K562 (cell line): ENCODE results near the gene SDF4. TPM values are rescaled to one million over a fixed set of nuclear protein-coding genes. Genes with fewer than 3 reads are reported as not detected.

ENCODE experiments used
- BACH1 ChIP-seq: fragments of 200-800 bp; sonication (Bioruptor generic); IDR thresholded peaks from 2 replicates; pipeline ENCODE4 v1.6.1; 2016; ENCODE audit warnings: missing genetic modification characterization, missing compliant biosample characterization
- BMI1 ChIP-seq: fragments of 150-350 bp; IDR thresholded peaks from 2 replicates; pipeline ENCODE4 v1.6.1; 2014; ENCODE audit warnings: low read length
- ESRRA ChIP-seq: fragments of 450-650 bp; IDR thresholded peaks from 2 replicates; pipeline ENCODE4 v1.6.1; 2014; ENCODE audit warnings: low read depth, mild to moderate bottlenecking, moderate library complexity, borderline replicate concordance
- GABPB1 ChIP-seq: sonication (generic); formaldehyde crosslinking; IDR thresholded peaks from 2 replicates; pipeline ENCODE4 v1.8.0; 2022; ENCODE audit warnings: mild to moderate bottlenecking, missing genetic modification reagents
- HDGF ChIP-seq: fragments of 450-650 bp; IDR thresholded peaks from 2 replicates; pipeline ENCODE4 v1.6.1; 2016
- ILK ChIP-seq: fragments of 450-650 bp; IDR thresholded peaks from 2 replicates; pipeline ENCODE4 v1.6.1; 2016; ENCODE audit warnings: missing genetic modification characterization, low read depth, mild to moderate bottlenecking, missing compliant biosample characterization, moderate library complexity, borderline replicate concordance
- IRF9 ChIP-seq: fragments of 450-650 bp; IDR thresholded peaks from 2 replicates; pipeline ENCODE4 v1.6.1; 2016; ENCODE audit warnings: missing biosample characterization, missing genetic modification characterization
- MTA2 ChIP-seq: fragments of 450-650 bp; IDR thresholded peaks from 2 replicates; pipeline ENCODE4 v1.6.1; 2016; ENCODE audit warnings: low read depth
- PHTF2 ChIP-seq: fragments of 250-450 bp; sonication (Bioruptor Pico); IDR thresholded peaks from 2 replicates; pipeline ENCODE4 v1.5.0; 2021; ENCODE audit warnings: mild to moderate bottlenecking
- TCF15 ChIP-seq: fragments of 250-450 bp; sonication (Bioruptor Pico); IDR thresholded peaks from 2 replicates; pipeline ENCODE4 v1.8.0; 2022; ENCODE audit warnings: moderate library complexity, mild to moderate bottlenecking, inconsistent platforms
- ZFP91 ChIP-seq: sonication (generic); formaldehyde crosslinking; IDR thresholded peaks from 2 replicates; pipeline ENCODE4 v1.8.0; 2022; ENCODE audit warnings: mild to moderate bottlenecking, missing genetic modification reagents
- ZNF133 ChIP-seq: fragments of 250-450 bp; sonication (Bioruptor Pico); IDR thresholded peaks from 2 replicates; pipeline ENCODE4 v1.4.0; 2020; ENCODE audit warnings: mild to moderate bottlenecking
- ZNF184 ChIP-seq: sonication (generic); formaldehyde crosslinking; IDR thresholded peaks from 2 replicates; pipeline ENCODE4 v1.5.0; 2020; ENCODE audit warnings: missing genetic modification reagents
- ZNF407 ChIP-seq: fragments of 450-650 bp; IDR thresholded peaks from 2 replicates; pipeline ENCODE4 v1.6.1; 2016; ENCODE audit warnings: low read depth
- polyA plus RNA-seq, 8 experiments: library from polyadenylated mRNA; depleted of rRNA in 4 of 8; stranded (reverse) in 5 of 8; unstranded in 3 of 8; fragments of >200 nt; fragmentation: Nextera tagmentation in 2 of 8; fragmentation: Illumina TruSeq in 1 of 8; extraction: Ambion mirVana in 2 of 8; extraction: Trizol in 1 of 8; gene quantifications; 2 replicates each; pipeline versions ENCODE4 v1.2.1 to v1.2.3, GENCODE V29; 2011 to 2014; ENCODE audit warnings: inconsistent platforms in 1 of 8, missing spikeins in 1 of 8
- total RNA-seq, 7 experiments: library from RNA; depleted of rRNA in 6 of 7; stranded (reverse); fragments of >200 nt in 6 of 7; fragmentation: Illumina TruSeq in 2 of 7; extraction: Trizol in 2 of 7; gene quantifications; 2 replicates each; pipeline versions ENCODE4 v1.2.1 to v1.2.3, GENCODE V29; 2011 to 2021; ENCODE audit warnings: low replicate concordance in 1 of 7

SDF4 gene
- total and polyA plus RNA-seq, 9 of the 15 experiments (the other 6 are each of a cell fraction or from before 2014, with no cell fraction given), result 0.35 to 160 (median 65.2) TPM

- no peak for TF ChIP-seq PHTF2 (CRISPR knock-in tag)
- no peak for TF ChIP-seq GABPB1 (CRISPR knock-in tag)
- TF ChIP-seq HDGF, result 0 out of 2 replicates have a peak, but pooled peaks have one; percentile 46
- TF ChIP-seq ZNF133 (CRISPR knock-in tag), result no peak
- peak; percentile 8; the same call in 1 of the 2 replicates for TF ChIP-seq MTA2
- TF ChIP-seq ZNF407, result no peak
- TF ChIP-seq ZFP91 (CRISPR knock-in tag), result peak; percentile 13; the same call in 1 of the 2 replicates
- TF ChIP-seq IRF9 (tag), result no peak
- 0 out of 2 replicates have a peak, but pooled peaks have one; percentile 6 for TF ChIP-seq ESRRA
- no peak for TF ChIP-seq BMI1
- TF ChIP-seq BACH1, result no peak
- no peak for TF ChIP-seq ILK (tag)
- TF ChIP-seq TCF15, result no peak
- TF ChIP-seq ZNF184 (CRISPR knock-in tag), result no peak
Measured at GRCh38 chr1:1274299-1274930, 42.6 kb upstream of the SDF4 start (continued).
